ENCODE measurements around the gene ARHGEF10L.

GRCh38 chr1:17640393-17640792 is 100.9 kb downstream of the ARHGEF10L start:
- no peak for TF ChIP-seq CTCF (conservative IDR thresholded peaks at IDR 0.05)
- no peak for TF ChIP-seq ZFX (IDR thresholded peaks at IDR 0.05)

All from C4-2B (cell line).